DMS53 treated with DMSO at 0.1 percent for 48 hours (cell line): Measurements from ENCODE around the gene TAS2R46.
"Not testable (repeated sequence)": the region's sequence is repeated elsewhere in the genome, so short reads cannot be mapped to it uniquely, and the experiment has no call there.

ENCODE experiments used
- DNase-seq: peaks from one replicate; lab custom pipeline; 2025; ENCODE audit not compliant: unreplicated experiment; lab: John Stamatoyannopoulos, UW

The TAS2R46 gene

GRCh38 chr12:11062194-11062593 is at the start of gene TAS2R46:
TAS2R46 (minus strand) TSS chr12:11062294; CDS start chr12:11062294, 0 bp downstream.
- not testable (repeated sequence) for DNase-seq

GRCh38 chr12:11111213-11111612 is 49.1 kb upstream of the TAS2R46 start:
- not testable (repeated sequence) for DNase-seq

- DNase-seq, result no peak
These were observed 46.8 kb upstream of the TAS2R46 start for GRCh38 chr12:11108862-11109261.

- DNase-seq, result no peak
These were observed 45.6 kb upstream of the TAS2R46 start for GRCh38 chr12:11107719-11108118.

- no peak for DNase-seq
These were observed 44.2 kb upstream of the TAS2R46 start for GRCh38 chr12:11106288-11106687.

GRCh38 chr12:11105546-11105945 is 43.5 kb upstream of the TAS2R46 start:
- no peak for DNase-seq

- not testable (repeated sequence) for DNase-seq
These were observed 32.8 kb upstream of the TAS2R46 start for GRCh38 chr12:11094910-11095309.

GRCh38 chr12:11092128-11092527 is 30.0 kb upstream of the TAS2R46 start, which contains the start of gene TAS2R43:
TAS2R43 (minus strand) TSS chr12:11092313; CDS start chr12:11092229, 84 bp downstream.
- DNase-seq, result no peak

- no peak for DNase-seq
These were observed 27.2 kb upstream of the TAS2R46 start for GRCh38 chr12:11089246-11089645.

GRCh38 chr12:11085419-11085818 is 23.3 kb upstream of the TAS2R46 start:
- no peak for DNase-seq

GRCh38 chr12:11081987-11082386 is 19.9 kb upstream of the TAS2R46 start:
- no peak for DNase-seq

GRCh38 chr12:11078246-11078645 is 16.2 kb upstream of the TAS2R46 start:
- no peak for DNase-seq

GRCh38 chr12:11075642-11076041 is 13.5 kb upstream of the TAS2R46 start:
- DNase-seq, result no peak

GRCh38 chr12:11071414-11071813 is 9.3 kb upstream of the TAS2R46 start:
- DNase-seq, result no peak

- DNase-seq, result no peak
These were observed 8.9 kb upstream of the TAS2R46 start for GRCh38 chr12:11070999-11071398.

GRCh38 chr12:11069854-11070365 is 7.8 kb upstream of the TAS2R46 start:
- DNase-seq, result no peak

GRCh38 chr12:11067514-11067913 is 5.4 kb upstream of the TAS2R46 start:
- DNase-seq, result no peak

GRCh38 chr12:11059784-11060183 is 2.3 kb downstream of the TAS2R46 start:
- no peak for DNase-seq

GRCh38 chr12:11059041-11059440 is 3.1 kb downstream of the TAS2R46 start:
- no peak for DNase-seq

- DNase-seq, result no peak
These were observed 6.8 kb downstream of the TAS2R46 start for GRCh38 chr12:11055306-11055705.

GRCh38 chr12:11049806-11050531 is 12.1 kb downstream of the TAS2R46 start:
- DNase-seq, result not testable (repeated sequence)

- DNase-seq, result not testable (repeated sequence)
These were observed 20.7 kb downstream of the TAS2R46 start for GRCh38 chr12:11041366-11041765.

- DNase-seq, result no peak
These were observed 21.9 kb downstream of the TAS2R46 start for GRCh38 chr12:11040162-11040561.
